Activated CD8-positive, alpha-beta memory T cell treated with anti-CD3 and anti-CD28 coated beads, Interleukin-2, amount 50 U/mL, for 48 hours (primary cell): Measurements from ENCODE around the gene ZNF503.

Experiments used
- DNase-seq: peaks from one replicate; pipeline ENCODE4 v3.0.0-alpha.2; 2020

Gene ZNF503, protein sequence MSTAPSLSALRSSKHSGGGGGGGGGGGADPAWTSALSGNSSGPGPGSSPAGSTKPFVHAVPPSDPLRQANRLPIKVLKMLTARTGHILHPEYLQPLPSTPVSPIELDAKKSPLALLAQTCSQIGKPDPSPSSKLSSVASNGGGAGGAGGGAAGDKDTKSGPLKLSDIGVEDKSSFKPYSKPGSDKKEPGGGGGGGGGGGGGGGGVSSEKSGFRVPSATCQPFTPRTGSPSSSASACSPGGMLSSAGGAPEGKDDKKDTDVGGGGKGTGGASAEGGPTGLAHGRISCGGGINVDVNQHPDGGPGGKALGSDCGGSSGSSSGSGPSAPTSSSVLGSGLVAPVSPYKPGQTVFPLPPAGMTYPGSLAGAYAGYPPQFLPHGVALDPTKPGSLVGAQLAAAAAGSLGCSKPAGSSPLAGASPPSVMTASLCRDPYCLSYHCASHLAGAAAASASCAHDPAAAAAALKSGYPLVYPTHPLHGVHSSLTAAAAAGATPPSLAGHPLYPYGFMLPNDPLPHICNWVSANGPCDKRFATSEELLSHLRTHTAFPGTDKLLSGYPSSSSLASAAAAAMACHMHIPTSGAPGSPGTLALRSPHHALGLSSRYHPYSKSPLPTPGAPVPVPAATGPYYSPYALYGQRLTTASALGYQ

DNA sequence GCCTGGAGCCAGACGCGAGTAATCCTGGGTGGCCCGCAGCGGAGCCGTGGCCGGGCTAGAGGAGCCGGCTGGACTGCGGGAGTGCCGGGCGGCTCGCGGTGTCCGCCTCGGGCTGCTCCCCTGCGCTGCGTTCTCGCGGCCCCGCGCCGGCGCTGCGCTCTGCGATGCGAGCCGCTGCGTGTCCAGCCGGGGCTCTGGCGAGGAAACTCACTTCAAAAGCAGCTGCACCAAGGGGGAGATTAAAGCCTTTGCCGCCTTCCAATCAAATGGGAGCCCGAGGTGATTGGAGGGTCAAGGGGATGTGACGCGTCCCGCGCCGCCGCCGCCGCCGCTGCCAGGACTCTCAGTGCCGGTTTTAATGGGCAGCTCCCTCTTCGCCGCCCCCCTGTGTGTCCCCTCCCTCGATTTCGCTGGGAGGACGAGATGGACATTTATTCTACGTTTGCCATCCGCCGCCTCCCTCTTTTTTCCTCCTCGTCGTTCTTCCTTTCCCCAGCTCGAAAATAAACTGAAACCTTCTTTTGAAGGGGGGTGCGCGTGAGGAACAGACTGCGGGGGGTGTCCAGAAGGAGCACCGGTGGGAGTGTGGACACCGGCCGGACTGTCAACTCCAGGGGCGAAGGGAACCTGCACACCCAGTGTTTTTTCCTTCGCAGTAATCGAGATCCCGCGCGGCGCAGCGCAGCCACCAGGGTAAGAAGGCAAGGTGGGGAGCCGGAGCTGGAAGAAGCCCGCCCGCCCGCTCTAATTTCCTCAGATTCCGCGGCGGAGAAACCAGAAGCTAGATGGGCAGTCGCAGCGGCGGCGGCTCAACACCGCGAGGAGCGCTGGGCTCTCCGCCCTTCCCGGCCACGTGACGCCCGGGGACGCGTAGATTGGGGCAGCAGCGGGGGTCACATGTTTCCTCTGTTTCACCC is at the start of gene ZNF503:
ZNF503 (minus strand) TSS at position 196 of the 917 bp plus-strand sequence. CDS start 345 bp downstream, outside the sequence.
- peak; percentile 79 for DNase-seq

DNA sequence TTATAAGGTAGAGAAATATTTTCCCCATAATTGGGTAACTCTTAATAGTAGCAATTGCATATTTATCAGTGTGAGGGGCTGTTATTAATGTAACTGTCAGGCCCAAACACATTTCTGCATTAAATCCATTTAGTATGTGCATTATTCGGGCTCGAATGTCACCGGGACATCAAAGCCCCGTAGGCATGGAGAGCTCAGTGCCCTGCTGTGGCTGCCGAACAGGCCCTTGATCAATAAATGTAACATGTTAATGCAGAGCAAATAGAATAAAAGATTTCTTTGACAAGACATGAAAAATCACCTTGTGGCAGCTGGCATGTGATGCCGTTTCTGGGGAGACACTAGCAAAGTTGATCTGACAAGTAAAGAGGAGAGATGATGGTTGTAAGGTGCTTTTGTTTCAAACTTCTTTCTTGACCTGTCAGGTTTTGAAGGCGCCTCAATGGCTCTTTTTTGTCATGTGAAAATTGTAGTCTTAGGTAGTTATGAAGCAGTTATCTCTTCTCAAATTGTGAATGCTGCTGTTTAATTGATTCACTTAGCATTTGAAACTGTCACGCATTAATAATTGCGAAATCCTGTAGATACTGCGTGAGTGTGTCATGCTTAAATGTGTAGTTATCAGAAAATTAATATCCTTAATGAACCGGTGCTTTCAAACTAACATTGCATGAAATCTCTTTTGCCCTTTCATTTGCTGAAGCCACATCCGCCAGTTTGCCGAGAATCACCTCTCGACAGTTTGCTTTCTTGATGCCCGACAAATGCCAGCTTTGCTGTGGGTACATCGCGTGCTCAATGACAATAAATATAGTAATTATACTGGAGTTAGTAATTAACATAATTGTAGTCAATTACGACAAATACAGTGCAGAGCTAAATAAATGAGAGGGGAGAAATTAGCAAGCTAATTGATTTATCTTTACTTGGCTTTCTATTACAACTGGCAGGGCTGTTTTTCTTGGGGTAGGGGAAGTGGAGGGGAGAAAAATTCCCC is 49.4 kb upstream of the ZNF503 start:
- no peak for DNase-seq

DNA sequence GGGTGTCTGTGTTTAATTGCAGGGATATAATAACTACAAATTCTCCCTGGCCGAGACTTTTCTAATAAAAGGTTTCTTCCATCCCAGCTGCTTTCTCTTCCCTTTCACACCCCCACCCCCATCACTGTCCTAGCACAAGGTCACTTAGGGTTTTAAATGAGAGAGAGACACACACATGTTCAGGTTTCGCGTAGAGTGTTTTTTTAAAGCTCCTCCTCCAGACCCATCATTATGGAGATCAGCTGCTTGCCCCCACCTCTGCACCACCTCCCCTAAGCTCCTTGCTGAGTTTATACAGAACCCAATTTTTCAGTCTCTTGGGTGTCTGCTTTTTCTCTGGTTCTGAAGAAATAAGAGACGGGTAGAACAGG is 48.5 kb upstream of the ZNF503 start:
- DNase-seq = no peak

DNA sequence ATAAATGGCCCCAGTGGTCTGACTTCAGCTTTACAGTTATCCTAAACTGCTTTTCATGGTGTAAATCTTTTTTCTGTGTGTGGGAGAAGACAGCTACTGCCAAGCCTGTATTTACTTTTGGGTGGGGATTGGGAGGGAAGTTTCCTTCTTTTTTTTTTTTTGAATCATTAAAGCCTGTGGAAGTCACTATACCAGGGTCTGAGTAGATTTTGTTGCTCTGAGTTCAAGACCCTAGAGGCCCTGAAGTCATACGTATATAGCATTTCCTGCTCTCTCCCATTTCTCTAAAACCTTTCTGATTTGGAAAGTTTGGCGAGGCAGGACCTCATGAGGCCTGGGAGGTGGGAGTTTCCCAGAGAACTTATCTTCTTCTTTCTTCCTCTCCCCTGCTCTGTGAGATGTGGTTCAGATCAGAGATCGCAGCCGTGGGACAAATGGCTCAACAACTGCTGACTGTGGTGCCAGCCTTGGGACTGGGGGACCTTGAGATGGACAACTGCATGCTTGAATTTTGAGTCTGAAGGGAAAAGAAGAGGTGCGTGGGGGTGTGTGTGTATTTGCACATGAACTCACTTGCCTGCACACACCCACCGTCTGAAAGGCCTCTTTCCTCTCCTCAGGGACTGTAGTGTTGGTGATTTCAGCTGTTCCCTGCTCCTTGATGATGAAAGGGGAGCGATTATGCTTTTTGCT is 48.0 kb upstream of the ZNF503 start:
- no peak for DNase-seq

DNA sequence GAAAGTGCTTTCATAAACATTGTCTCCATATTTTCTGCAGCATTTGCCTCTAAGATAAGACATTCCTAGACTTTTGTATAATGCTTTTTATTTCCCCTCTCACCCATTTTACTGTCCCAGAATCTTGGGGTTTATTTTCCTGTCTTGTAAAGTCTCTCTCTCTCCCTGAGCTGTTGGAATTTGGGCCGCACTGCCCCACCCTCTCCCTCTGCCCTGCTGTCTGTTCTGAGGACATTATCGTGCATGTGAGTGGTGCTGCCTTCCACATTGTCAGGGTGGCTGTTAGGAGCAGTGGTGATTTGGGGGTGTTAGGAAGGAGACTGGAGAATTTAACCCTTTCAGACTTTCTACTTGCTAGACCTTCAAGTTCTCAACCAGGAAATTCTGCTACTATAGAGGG is 46.6 kb upstream of the ZNF503 start:
- no peak for DNase-seq

DNA sequence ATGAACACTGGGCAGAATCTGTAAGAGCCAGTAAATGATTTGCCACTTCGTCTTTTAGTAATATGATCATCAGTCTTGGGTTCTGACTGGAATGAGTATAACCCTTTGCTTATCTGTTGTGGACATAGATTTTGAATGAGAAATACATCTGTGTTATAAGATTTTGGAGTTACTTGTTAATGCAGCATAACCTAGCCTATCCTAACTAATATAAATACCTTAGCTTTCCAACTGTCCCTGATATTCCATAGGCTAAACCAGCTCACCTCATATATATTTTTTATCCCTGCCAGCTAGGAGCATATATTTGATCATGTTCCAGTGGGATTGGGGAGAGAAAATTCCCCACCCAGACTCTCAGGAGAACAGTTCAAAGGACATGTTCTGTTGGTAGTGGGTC is 44.9 kb upstream of the ZNF503 start:
- no peak for DNase-seq

DNA sequence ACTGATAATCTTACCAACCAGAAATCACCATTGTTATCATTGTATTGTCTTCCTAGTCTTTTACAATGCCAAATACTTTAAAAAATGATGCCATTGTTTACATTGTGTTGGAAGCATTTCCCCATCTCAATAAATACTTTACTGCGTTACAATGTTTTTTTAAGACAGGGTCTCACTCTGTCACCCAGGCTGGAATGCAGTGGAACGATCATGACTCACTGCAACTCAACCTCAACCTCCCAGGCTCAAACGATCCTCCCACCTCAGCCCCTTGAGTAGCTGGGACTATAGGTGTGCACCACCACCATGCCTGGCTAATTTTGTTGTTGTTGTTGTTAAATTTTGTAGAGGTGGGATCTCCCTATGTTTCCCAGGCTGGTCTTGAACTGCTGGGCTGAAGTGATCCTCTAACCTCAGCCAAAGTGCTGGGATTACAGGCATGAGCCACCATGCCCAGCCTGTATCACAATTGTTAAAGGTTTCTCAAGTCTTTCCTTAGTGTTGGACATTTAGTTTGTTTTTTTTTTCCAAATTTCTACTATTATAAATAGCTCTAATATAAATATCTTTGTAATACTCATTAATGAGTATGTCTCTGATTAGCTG is 43.3 kb upstream of the ZNF503 start:
- no peak for DNase-seq

DNA sequence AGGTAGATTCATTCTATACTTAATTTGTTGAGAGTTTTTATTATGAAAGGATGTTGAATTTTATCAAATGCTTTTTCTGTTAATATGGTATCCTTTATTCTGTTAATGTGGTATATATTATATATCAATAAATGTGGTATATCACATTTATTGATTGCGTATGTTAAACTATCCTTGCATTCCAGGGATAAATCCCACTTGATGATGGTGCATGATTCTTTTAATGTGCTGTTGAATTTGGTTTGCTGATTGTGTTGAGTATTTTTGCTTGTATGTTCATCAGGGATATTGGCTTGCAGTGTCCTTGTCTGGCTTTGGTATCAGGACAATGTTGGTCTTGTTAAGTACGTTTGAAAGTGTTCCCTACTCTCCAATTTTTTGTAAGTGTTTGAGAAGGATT is 41.8 kb upstream of the ZNF503 start:
- no peak for DNase-seq

DNA sequence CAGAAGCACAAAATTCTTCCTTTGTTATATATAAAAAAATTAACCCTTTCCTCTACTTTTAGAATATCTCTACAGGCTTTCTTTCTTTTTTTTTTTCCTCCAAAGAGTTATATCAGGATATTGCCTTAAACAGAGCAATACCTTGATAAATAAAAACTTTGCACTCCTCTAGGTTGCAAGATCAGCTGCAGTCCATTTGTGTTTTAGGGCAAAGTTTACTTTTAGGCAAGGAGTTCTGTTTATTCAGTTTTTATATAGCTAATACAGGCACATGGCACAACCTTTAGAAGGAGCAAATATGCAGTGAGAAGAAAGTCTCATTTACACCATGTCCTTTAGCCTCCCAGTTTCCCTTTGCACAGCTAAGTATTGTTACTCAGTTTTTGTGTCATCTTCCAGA is 40.1 kb upstream of the ZNF503 start:
- no peak for DNase-seq

DNA sequence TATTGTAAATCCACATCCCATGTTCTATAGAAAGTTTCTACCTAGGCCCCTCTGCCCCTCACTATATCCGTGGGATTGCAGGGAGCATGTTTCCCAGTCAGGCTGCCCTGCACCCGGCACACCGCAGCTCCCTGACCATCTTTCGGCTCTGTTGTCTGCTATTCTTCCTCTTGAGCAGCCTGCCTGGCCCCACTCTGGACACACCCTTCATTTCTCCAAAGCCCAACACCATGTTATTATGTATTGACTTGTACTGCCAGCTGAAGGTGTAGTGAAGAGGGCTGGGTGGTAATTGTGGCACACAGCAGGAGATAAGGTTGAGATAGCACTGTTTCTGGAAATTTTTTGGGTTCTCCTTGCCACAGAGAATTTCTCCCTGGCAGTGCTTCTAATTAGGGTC is 39.6 kb upstream of the ZNF503 start:
- DNase-seq = no peak

DNA sequence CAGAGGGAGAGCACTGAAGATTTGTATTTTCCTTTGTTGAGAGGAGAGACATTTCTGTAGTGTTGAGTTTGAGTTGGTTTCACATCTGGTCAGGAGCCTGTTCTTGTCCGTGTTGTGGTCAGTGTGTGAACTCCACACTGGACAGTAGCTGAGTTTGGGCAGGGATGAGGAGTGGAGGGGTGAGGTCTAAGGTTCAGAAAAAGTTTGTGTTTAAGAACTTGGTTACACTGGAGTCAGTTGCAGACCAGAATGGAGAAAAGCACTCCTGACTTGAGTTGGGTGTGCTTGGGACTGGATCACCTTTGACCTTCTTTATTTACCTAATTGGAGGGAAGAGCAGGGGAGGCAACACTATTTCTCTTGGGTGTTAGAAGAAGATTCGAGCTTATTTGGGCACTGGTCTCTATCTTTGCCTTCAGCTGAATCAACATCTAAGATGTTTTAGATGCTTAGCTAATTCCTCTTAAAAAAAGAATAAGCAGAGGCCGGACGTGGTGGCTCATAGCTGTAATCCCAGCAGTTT is 38.8 kb upstream of the ZNF503 start:
- no peak for DNase-seq

DNA sequence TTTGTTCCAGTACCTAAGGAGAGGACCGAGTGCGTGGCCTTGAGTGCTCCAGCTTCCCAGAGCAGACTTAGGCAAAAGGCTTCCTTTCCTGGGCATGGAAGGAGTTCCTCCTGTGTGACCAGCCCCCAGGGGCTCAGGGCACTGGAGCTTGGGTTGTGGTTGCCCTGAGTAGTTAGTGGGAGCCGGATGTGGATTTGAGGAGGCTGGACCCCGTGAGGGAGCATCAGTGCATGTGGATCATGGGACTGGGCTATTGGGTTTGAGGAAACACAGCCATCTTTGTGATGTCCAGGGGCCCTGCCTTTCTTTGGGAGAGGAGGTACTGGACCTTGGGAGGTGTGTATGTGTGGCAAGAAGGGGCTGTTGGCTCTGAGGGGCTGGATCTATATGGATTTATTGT is 38.2 kb upstream of the ZNF503 start:
- DNase-seq = no peak

DNA sequence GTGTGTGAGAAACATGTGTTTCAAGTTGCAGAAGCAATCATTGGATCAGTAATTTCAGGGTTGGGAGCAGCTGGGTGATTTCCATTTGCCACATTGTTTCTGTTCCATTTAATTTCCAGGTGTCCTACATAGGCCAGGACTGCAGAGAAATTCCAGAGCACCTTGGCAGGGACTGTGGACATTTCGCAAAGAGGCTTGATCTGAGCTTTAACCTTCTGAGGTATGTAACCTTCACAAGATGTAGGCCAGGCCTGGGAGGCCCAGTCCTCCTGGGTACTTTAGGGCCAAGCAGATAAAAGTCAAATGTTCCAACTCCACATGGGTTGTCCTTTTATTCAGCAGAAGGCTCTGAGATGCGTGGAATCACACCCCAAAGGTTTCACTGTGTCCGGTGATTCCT is 36.7 kb upstream of the ZNF503 start:
- no peak for DNase-seq

DNA sequence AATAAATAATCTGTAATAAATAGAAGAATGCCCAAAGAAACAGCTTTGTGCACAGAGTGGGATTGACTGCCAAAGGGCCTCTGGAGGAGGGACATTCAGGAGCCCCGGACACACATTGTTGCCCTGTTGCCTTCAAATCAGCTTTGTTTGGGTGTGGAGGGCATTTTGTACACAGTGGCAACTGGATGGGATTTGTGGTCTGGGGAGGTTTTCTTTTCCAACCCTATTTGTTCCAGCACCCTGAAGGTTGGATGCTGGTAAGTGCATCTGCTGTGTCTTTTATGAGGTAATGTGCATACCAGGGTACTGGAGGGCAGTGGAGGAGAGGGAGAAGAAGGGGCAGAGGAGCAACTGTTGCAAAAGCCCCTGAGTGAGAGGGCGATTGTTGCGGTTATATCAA is 36.1 kb upstream of the ZNF503 start:
- no peak for DNase-seq

DNA sequence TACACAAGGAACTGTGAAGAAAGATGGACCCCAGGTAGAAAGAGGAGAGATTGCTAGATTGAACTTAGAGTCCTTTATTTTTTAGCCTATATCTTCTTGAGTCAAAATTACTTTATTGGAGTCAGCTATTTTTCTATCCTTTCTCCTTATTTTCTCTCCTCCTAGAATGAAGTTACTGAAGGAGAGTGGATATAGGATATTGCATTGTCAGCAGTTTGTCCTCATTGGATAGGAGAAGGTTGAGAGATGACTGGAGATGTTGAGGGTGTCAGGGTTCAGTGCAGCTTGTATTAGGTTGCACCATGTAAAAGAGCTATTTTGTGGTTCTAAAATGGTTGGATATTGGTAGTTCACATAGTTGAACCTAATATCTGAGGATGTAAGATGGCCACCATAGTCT is 35.3 kb upstream of the ZNF503 start:
- no peak for DNase-seq

DNA sequence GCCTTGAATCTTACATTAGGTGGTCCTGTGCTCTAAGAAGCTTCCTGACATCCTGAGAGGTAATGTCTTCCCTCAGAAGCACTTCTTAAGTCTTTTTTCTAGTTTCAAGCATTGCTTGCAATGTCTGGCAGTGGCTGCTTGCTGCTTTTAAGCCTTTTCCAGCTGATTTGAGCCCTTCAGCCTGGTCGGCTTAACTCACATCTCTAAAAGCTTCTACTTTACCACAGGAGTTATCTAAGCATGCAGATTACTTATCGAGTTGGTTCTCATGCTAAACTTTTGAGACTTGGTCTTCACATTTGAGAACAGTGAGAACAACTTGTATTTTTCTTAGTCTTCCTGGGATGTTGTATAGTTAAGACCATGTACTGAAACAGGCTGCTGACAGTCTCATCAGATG is 33.7 kb upstream of the ZNF503 start:
- no peak for DNase-seq

DNA sequence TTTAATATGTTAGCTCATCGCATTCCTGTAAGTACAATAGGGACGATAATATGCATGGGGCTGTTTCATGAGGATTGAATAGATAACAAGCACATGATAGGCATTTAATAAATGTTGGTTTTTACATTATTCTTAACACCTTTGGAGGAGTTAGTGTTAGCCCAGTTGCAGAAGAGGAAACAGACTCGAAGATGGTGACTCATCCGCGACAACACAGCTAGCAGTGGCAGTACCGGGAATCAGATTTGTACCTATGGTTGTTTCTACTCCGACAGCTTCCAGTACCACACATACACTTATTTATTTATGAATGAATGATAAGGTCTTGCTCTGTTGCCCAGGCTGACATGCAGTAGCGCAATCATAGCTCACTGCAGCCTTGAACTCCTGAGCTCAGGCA is 32.7 kb upstream of the ZNF503 start:
- no peak for DNase-seq

DNA sequence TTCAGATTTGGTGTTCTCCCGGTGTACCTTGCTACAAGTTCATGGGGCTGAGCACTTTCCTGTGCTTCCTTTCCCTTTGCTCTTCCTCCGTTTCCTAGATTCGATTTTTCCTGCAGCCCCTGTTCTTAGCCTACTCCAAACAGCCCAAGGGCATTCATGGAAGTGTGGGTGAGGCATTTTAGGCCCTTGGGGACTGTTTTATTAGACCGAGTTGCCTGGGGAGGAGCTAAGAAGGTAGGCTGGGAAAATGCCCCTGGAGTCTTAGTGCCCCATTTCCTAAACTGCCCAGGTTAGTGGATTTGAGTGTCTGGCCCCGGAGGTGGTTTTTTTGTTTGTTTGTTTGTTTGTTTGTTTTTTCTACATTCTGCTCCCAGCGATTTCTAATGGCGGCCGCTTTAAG is 31.7 kb upstream of the ZNF503 start:
- DNase-seq = no peak

DNA sequence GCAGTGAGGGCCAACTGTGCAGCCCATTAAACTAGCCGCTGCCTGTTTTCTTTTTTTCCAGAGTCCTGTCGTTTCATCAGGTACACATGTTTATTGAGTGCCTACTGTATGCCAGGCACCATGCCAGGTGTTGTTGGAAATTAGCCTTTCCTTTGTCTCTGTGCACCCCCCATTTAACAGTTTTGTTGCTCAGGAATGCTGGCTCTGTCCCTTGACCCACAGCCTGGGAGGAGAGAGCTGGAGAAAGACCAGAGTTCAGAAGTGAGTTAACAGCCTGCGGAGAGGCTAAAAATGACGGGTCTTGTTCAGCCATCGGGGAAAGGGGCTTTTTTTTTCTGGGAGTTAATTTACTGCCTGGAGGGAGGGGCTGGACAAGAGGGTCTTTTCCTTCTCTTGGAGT is 31.2 kb upstream of the ZNF503 start:
- DNase-seq = no peak

DNA sequence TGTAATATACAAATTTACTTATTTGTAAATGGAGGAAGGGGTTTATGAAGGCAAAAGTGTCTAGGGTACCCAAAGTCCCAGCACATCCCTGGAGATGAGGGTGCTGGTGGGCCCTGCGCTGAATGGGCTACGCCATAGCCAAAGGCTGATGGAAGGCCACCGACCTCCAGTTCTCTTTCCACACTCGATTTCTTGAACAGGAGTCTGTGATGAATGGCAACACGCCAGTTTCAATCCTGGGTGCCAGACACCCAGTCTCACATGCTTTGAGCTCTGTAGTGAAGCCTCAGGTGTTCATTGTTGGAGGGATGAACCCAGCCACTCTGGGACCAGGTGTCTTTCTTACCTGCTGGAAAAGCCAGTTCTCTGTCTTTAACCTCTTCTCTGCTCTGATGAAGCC is 30.6 kb upstream of the ZNF503 start:
- DNase-seq = no peak
